ENCODE data around the gene SRL.
"Not testable (repeated sequence)": the region's sequence is repeated elsewhere in the genome, so short reads cannot be mapped to it uniquely, and the experiment has no call there.

The SRL gene

DNA sequence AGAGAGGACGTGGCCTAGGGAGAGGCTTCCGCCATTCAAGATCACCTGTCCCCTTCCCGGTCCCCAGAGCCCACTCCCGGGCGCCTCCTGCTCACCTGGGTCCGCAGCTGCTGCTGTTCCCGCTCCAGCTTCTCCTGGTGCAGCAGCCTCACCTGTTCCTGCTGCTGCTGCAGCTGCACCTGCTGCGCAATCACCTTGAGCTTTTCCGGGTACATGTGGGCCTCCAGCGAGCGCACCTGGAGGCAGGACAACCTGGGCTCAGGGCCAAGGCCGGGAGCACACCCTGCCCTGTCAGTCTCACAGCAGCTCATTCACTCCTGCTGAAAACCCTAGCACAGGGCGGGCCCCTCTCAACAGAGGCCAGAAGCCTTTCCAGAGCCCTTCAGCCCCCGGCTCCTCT is 18.5 kb upstream of the SRL start:
- DNase-seq: no peak

GRCh38 chr16:4257646-4258556 is 16.0 kb upstream of the SRL start:
- DNase-seq: no peak

DNA sequence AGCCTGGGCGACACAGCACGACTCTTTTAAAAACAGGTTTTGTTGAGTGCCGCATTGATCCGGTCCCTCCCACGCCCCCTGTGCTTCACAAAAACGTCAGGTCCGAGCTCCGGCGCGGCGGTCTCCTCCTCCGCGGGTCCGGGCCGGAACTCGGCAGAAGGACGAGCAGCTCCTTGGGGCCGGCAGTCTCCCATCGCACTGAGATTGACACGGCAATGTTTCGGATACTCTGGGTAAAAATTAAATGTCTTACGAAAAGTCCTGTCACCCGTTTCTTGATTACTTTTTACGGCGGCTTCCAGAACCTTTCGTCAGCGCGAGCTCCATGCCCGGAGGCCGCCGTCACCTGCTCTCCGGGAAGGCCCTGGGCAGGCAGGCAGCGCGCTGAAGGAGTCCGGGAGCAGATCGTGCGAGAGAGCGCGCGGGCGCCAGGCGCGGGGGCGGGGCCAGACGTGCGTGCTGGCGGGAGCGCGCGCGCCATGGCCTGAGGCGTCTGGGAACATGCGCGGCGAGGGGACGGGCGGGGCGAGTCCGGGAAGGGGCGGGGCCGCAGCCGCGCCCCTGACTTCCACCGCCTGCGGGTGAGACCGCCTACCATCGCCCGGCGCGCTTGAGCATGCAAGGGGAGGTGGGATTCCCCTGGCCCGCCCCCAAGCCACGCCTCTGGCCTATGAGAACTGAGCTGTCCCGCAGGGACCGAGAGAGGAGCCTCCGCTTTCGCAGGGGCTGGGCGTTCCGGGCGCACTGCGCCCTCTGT is 11.7 kb upstream of the SRL start:
- peak; percentile 100 for DNase-seq

DNA sequence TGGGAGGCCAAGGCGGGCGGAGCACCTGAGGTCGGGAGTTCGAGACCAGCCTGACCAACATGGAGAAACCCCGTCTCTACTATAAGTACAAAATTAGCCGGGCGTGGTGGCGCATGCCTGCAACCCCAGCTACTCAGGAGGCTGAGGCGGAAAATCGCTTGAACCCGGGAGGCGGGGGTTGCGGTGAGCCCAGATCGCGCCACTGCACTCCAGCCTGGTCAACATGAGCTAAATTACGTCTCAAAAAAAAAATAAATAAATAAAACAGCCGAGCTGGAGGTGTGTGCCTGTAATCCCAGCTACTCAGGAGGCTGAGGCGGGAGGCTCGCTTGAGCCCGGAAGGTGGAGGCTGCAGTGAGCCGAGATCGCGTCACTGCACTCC is 11.1 kb upstream of the SRL start:
- not testable (repeated sequence) for DNase-seq

DNA sequence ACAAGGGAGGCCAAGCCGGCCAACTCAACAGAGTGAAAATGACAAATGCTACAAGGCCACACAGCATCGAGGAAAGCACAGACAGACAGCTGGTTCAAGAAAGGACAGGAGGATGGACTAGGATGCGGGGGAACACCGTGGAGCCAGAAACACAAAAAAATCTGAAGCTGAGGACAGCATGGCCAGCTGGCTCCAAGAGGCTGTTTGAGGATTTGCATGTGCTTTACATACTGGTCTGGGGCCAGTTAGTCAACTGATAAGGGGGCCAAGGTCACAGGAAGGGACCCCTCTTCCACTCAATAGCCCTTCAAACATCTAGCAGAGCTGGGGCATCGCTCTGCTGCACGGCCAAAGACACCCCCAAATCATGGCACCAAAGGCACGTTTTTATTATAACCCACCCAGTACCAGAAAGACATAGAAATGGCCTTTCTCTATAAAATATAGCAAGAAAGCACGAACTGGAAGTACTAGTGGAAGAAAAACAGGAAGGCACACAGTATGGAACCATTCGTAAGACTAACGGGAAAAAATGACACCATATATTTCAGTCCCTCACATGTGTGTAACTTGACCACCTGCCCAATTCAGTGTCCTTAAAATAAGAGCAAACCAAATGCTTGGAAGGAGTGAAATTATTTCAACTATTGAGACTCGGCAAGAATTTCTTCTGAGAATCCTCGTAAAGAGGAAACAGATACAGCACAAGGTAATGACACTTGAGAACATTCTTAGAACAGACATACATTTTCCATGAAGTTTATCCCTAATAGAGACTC is 7.8 kb upstream of the SRL start:
- no peak for DNase-seq

DNA sequence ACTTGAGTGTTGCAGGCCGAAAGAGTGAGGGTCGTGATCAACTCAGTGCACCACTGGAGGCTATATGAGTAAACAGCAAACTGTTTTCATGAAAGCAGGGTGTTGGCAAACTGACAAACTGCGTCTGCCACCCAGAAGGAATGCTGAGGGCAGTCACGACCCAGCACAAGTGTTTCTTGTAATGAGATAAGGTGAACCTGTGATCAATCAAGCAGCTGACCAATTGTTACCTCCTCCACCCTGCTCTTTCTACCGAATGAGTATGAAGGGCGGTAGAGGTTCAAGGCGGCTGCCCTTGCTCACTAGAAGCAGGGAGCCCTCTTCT is 5.5 kb upstream of the SRL start:
- DNase-seq: no peak

DNA sequence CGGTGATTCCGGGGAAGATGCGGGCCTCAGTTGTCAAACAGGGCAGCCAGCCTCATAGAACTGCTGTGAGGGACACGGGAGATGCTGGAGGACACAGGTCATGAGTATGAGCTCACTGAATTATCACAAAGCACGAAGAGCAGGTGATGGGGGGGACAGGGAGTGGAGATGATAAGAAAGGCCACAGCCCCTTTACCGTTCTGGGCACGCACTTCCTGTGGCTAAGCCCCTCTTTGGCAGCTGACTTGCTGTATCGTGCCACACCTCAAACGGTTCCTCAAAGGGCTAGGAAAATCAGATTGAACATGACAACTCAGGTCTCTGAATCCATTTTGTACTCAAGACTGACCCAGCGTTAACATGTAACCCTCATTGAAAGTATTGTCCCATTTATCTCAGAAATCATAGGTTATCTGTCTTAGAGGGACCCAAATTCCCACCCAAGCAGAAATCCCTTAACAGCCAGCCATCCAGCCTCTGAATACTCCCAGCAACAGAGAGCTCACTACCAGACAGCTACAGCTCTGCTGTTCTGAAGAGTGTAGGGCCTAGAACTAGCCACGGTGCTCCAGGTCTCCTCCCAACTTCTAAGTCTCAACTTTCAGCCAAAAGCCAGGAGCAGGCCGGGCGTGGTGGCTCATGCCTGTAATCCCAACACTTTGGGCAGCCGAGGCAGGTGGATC is 5.0 kb upstream of the SRL start:
- no peak for DNase-seq

DNA sequence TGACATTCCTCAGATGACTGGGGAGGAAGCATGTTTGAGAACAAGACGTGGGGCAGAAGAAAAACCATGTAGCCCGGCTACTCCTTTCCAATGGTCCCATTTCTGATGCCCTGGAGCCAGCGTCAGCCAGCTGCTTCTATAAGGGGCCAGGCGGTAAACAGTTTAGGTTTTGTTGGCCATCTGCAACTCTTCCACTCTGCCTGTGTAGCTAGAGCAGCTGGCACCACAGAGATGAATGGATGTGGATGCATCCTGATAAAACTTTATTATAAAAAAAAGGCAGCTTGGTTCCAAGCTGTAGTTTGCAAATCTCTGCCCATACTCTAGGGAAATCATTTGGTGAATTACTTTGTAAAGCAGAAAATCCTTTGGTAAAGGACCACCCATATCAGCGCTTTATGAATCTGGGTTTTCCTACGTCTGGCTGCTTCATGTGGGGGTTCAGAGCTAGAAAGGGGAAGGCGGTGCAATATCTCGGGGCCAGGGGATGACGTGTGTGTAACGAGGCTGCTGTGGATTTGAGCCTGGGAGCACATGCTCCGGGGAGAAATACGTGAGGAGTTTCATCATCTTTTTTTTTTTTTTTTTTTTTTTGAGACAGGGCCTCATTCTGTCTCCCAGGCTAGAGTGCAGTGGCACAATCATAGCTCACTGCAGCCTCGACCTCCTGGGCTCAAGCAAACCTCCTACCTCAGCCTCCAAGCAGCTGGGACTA is 3.4 kb upstream of the SRL start:
- peak; percentile 51 for DNase-seq

DNA sequence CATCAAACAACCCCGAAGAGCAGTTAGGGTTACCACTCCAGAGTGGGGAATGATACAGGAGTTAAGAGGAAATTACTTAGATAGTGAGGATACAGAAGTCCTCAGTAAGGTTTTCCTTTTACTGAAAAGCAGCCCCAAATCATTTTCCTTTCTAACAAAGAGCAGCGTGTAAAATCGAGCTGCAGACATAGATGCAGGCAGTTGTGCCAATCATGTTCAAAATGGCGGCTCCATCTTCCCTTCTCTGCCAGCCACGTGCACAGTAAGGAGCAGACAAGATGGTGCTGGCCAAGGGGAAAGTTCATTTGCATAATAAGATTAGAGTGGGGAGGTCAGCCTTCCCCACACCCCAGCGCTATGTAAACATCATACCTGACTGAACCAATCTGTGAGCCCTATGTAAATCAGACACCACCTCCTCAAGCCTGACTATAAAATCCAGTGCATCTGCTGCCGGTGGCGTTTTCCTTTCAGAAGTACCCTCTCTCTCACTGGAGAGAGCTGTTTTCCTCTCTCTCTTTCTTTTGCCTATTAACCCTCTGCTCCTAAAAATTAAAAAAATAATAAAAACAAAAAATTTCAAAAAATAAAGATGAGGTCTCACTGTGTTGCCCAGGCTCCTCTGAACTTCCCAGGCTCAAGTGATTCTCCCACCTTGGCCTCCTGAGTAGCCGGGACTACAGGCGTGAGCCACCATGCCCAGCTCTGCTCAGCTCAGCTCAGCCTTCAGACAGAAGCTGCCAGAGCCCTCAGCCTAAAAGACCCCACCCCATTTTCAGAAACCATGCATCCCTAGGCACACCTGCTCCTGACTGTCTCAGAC is 2.6 kb upstream of the SRL start:
- peak; percentile 88 for DNase-seq

DNA sequence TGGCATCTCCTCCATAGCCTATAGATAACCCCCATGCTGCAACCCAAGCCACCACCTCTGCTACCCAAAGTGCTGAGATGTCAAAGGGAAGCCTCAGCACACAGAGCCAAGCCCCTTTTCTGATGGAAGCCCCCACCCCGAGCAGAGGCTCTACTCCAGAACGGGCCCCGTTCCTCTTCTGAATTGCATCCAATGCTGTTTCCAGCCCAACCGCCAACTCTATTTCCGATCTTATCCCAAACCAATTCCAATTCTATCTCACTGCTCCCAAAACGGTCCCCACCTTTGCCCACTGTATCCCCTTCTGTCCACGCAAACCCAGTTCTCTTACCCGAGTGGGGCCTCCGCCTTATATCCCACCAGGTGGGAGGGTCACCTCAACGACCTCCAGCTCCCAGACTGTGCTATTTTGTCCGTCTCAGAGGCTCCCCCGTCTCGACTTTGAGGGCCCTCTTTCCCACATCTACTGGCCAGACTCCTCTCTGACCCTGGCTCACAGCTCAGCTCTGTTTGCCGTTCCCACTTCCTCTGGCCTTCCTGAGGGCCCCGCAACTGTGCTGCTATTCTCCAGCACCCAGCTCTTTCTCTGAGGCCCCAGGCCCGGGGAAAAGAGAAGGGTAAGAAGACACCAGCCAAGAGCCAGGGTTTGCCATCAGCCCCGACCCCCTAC is 487 bp downstream of the SRL start:
- DNase-seq: no peak

- peak; percentile 56 for DNase-seq
These were observed 1.3 kb downstream of the SRL start for GRCh38 chr16:4240624-4241023.

DNA sequence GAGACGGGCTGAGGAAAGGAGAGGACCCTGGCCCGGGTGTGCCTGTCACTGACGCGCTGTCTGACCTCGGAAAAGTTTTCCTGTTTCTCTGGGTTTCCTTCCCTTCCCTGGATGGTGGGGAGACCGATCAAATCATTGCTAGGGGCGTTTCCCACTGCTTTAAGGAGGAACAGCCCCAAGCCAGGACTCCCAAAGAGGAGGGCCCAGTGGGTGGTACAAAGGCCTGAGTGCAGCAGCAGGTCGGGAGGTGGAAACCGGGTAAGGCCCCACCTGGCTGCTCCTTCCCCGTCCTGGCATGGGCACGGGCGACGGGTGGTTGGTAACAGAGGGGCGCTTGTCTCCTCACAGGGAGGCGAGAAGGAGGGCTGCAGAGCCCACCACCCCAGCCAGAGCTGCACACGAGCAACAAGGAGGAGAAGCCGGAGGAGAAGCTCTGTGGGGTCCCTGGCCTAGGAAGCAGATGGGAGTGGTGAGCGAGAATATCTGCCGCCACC is 2.2 kb downstream of the SRL start:
- no peak for DNase-seq

DNA sequence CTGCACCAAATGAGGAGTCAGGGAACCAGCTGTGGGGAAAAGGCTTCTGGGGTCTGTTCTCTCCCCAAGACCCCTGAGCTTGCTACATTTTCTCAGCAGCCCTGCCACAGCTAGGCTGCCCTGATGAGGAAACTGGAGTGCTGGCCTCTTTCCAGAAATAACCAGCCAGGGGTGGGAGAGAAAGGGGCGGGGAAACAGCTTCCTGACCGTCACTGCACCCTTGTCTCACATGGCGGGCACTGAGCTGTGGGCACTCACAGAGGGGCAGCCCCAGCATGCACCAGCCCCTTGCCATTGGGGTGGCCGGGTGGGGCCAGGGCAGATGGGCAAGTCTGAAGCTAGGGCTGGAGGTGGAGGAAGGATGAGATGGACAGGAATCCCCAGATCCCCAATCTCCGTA is 2.9 kb downstream of the SRL start:
- no peak for DNase-seq

- DNase-seq: no peak
These were observed 8.4 kb downstream of the SRL start for GRCh38 chr16:4233431-4233830.

- DNase-seq: no peak
These were observed 9.1 kb downstream of the SRL start for GRCh38 chr16:4232541-4233386.

DNA sequence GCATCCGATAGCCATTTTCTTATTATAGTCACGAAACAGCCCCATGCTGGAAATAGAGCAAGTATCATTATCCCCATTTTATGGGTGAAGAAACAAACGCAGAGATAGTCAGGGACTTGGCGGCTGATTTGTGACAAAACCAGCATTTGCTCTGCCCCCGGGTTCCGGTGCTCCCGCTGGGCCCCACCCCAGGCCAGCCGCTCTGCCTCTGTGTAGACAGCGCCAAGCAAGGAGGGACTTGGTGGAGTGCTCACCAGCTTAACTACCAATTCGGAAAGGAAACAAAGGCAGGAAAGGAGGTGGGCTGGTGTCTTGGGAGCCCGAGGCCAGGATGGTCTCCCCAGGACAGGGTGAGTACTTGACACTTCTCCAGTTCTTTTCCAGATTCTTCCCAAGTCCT is 10.0 kb downstream of the SRL start:
- DNase-seq: no peak

DNA sequence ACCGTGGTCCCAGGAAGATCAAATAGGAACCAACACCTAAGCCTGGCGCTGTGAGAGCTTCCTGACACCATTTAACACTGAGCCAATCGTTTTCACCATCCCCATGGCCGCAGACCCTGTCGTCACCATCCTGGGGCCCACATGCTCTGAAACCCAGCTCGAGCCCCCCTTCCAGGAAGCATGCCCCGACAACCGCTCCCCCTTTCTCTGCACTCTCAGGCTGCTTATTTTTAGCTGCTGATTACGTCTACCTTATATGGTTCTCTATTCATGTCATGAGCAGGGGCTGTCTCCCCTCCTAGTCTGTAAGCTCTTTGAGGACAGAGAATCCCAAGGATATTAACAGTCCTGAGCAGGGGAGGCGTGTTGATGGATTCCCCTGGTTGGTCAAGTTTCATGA is 10.5 kb downstream of the SRL start:
- no peak for DNase-seq

DNA sequence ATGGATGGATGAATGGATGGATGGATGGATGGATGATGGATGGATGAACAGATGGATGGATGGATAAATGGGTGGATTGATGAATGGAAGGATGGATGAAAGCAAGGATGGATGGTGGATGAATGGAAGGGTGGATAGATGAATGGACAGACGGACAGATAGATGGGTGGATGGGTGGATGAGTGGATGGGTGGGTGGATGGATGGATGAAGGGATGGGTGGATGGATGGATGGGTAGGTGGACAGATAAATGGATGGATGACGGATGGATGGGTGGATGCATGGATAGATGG is 14.9 kb downstream of the SRL start:
- DNase-seq: no peak

DNA sequence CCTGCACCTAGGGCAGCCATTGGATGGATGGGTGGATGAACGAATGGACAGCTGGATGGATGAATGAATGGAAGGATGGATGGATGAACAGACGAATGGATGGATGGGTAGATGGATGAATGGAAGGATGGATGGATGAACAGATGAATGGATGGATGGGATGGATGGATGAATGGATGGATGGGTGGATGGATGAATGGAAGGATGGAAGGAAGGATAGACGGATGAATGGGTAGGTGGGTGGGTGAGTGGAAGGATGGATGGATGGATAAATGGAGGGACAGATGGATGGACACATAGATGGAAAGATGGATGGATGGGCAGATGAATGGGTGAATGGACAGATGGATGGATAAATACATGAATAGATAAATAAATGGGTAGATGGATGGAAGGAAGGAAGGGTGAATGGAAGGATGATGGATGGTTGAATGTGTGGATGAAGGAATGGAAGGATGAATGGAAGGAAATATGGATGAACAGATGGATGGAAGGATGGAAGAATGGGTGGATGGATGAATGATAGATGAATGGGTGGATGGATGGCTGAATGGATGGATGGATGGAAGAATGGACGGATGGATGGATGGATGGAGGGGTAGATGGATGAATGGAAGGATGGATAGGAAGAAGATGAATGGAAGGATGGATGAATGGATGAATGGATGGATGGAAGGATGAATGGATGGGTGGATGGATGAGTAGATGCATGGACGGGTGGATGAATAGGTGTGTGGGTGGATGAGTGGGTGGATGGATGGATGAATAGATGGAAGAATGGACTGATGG is 15.4 kb downstream of the SRL start:
- no peak for DNase-seq
